Measurements from ENCODE around the gene FNDC3B.

Gene FNDC3B

DNA sequence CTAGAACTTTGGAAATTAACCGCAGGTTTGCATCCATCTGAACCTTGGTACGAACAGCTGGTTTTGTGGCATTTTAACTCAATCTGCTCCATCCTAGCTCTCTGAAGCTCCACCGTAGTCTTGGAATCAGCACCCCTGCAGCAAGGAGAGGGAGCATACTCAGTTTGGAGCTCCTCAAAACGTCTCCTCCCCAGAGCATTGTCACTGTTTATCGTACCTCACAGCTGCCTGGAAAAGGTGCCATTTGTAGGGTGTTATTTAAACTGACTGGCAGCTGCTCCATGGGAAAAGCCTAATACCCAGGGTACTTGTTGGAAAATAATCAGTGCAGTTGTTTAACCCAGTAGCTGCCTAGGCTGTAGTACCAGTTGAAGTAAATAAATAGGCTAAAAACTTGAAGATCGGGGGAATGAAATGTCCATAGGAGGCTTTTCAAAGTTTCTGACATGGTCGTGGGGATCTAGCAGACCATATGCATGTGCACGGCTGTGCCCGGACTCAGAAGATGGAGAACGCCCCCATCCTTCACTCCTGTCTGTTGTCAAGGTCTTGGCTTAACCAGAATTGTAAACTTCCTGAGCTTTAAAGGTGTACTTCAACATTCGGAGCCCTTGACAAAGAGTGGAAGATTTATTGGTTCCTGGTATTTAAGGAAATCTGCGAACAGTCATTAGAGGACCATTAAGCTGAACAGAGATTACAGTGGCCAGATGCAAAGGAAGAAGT is 365.0 kb downstream of the FNDC3B start:
- Histone ChIP-seq H3K9me3 (ENCODE audit: control insufficient read depth in 1 of 2, low read length in 2 of 2) (no peaks in the 10 kb centered on the region), H3K27me3 (ENCODE audit: control insufficient read depth in 1 of 2, insufficient read depth in 2 of 2, low read length in 2 of 2) (no peaks in the 10 kb centered on the region), H3K27ac (ENCODE audit: low read depth, low read length) (no peak overlapping the region), H3K4me1 (ENCODE audit: control insufficient read depth in 1 of 2, insufficient read depth in 2 of 2, low read length in 2 of 2) (no peaks in the 10 kb centered on the region), H3K4me3 (ENCODE audit: low read depth in 1 of 2, low read length in 2 of 2) (no peak overlapping the region), H3K36me3 (ENCODE audit: control insufficient read depth in 1 of 2, insufficient read depth in 2 of 2, low read length in 2 of 2) (peaks cover 0 to 2% of the 10 kb centered on the region in 2 donors), H3K9ac (ENCODE audit: low read depth in 1 of 2, low read length in 2 of 2) (no peak overlapping the region)

DNA sequence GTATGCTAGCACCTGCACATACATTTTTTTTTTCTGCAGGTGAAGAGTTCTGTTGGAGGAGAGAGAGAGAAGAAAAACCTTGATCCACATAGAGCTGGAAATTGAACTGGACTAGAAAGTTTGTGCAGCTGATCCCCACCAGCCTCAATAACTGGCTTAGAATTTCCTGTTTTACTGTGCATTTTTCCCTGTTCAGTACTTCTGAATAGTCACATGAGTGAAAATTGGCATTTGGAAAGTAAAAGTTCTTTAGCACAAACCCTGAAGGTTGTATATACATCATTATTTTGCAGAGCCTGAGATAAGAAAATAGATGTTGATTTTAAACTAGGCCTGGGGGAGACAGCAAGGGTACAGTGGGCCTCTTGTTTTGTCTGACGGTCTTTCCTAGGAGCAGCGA is 366.5 kb downstream of the FNDC3B start:
- no peak overlapping the region for H3K27ac ChIP-seq (ENCODE audit: low read depth, low read length)
- H3K4me1 ChIP-seq (ENCODE audit: control insufficient read depth in 1 of 2, insufficient read depth in 2 of 2, low read length in 2 of 2): no peaks in the 10 kb centered on the region
- no peak overlapping the region for H3K9ac ChIP-seq (ENCODE audit: low read depth in 1 of 2, low read length in 2 of 2)
- H3K9me3 ChIP-seq (ENCODE audit: control insufficient read depth in 1 of 2, low read length in 2 of 2): no peaks in the 10 kb centered on the region
- H3K27me3 ChIP-seq (ENCODE audit: control insufficient read depth in 1 of 2, insufficient read depth in 2 of 2, low read length in 2 of 2): no peaks in the 10 kb centered on the region
- no peak overlapping the region for H3K4me3 ChIP-seq (ENCODE audit: low read depth in 1 of 2, low read length in 2 of 2)
- H3K36me3 ChIP-seq (ENCODE audit: control insufficient read depth in 1 of 2, insufficient read depth in 2 of 2, low read length in 2 of 2): peaks cover 0 to 2% of the 10 kb centered on the region in 2 donors

DNA sequence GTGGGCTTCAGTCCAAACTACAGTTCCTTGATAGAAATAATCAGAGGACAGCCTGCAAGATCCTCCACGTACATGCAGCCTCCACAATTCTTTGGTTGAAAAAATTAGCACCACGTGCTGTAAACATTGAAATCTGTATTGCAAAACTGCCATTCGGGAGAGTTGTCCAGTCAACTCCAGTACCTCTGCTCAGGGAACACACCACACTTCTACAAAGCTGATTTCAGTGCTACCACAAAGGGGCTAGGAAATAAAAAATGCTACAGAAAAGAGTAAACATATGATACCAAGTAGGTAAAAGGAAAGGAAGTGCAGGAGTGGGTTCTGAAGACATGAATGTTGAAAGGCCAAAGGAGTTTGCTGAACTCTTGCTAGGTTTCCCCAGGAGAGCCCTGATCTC is 368.5 kb downstream of the FNDC3B start:
- Histone ChIP-seq H3K36me3 (ENCODE audit: control insufficient read depth in 1 of 2, insufficient read depth in 2 of 2, low read length in 2 of 2) (no peaks in the 10 kb centered on the region), H3K9me3 (ENCODE audit: control insufficient read depth in 1 of 2, low read length in 2 of 2) (no peaks in the 10 kb centered on the region), H3K27me3 (ENCODE audit: control insufficient read depth in 1 of 2, insufficient read depth in 2 of 2, low read length in 2 of 2) (no peaks in the 10 kb centered on the region), H3K4me1 (ENCODE audit: control insufficient read depth in 1 of 2, insufficient read depth in 2 of 2, low read length in 2 of 2) (no peaks in the 10 kb centered on the region), H3K4me3 (ENCODE audit: low read depth in 1 of 2, low read length in 2 of 2) (no peak overlapping the region), H3K27ac (ENCODE audit: low read depth, low read length) (no peak overlapping the region), H3K9ac (ENCODE audit: low read depth in 1 of 2, low read length in 2 of 2) (no peak overlapping the region)

DNA sequence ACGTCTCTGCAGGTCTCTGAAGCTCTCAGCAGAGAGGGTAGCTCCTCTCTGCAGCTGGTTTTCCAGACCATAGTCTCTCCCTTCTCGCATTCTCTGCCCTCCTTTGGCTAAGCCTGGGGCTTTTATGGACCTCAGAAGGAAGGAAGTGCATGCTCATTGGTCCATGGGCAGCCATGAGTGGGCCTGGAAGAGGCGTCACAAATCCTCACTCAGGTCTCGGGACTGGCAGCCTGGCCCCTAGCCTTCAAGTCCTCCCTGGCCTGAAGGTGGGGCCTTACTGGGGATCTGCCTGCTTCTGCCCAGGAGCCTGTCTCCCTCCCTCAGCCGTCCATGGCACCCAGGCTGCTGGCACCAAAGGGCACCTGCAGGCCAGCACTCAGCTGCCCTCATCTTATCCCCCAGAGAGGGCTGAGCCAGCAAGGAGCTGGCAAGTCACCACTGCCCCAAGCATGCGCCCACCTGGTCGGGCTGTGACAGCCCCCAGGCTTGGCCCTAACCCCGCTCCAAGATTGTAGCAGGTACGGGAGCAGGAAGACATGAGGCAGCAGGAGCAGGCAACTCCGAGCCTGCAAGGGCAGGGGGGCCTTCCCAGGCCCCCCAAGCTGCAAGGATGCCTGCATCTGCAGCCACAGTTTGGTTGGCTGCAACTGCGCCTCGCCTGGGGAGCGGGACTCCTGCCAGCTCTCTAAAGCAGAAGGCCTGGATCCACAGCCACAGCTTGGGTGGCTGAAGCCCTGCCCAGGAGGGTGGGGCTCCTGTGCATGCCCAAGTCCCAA is 371.5 kb downstream of the FNDC3B start:
- Histone ChIP-seq H3K27me3 (ENCODE audit: control insufficient read depth in 1 of 2, insufficient read depth in 2 of 2, low read length in 2 of 2) (no peaks in the 10 kb centered on the region), H3K4me1 (ENCODE audit: control insufficient read depth in 1 of 2, insufficient read depth in 2 of 2, low read length in 2 of 2) (no peaks in the 10 kb centered on the region), H3K36me3 (ENCODE audit: control insufficient read depth in 1 of 2, insufficient read depth in 2 of 2, low read length in 2 of 2) (no peaks in the 10 kb centered on the region), H3K9ac (ENCODE audit: low read depth in 1 of 2, low read length in 2 of 2) (no peak overlapping the region), H3K9me3 (ENCODE audit: control insufficient read depth in 1 of 2, low read length in 2 of 2) (no peaks in the 10 kb centered on the region), H3K4me3 (ENCODE audit: low read depth in 1 of 2, low read length in 2 of 2) (no peak overlapping the region), H3K27ac (ENCODE audit: low read depth, low read length) (no peak overlapping the region)

DNA sequence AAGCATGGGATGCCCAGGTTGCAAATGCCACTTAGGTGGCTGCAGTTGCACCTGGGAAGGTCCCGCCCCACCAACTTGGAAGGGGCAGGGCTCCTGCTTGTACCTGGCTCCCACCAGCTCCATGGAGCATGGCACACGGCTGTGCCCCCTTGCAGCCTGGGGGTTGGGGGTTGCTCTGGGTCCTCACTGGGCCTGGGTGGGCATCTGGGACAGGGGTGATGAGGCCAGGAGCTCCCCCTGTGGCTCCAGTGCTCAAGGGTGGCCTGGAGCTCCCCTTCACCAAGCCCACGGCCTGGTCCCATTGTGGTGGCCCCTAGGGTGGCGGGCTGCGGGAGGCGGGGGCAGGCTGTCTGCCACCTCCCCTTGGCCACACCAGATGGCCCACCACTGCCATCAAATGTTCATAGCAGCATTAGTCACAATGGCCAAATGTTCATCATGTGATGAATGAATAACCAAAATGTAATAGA is 372.1 kb downstream of the FNDC3B start:
- H3K4me3 ChIP-seq (ENCODE audit: low read depth in 1 of 2, low read length in 2 of 2): no peak overlapping the region
- no peaks in the 10 kb centered on the region for H3K36me3 ChIP-seq (ENCODE audit: control insufficient read depth in 1 of 2, insufficient read depth in 2 of 2, low read length in 2 of 2)
- H3K9me3 ChIP-seq (ENCODE audit: control insufficient read depth in 1 of 2, low read length in 2 of 2): no peaks in the 10 kb centered on the region
- H3K27me3 ChIP-seq (ENCODE audit: control insufficient read depth in 1 of 2, insufficient read depth in 2 of 2, low read length in 2 of 2): no peaks in the 10 kb centered on the region
- H3K27ac ChIP-seq (ENCODE audit: low read depth, low read length): no peak overlapping the region
- no peaks in the 10 kb centered on the region for H3K4me1 ChIP-seq (ENCODE audit: control insufficient read depth in 1 of 2, insufficient read depth in 2 of 2, low read length in 2 of 2)
- H3K9ac ChIP-seq (ENCODE audit: low read depth in 1 of 2, low read length in 2 of 2): no peak overlapping the region

DNA sequence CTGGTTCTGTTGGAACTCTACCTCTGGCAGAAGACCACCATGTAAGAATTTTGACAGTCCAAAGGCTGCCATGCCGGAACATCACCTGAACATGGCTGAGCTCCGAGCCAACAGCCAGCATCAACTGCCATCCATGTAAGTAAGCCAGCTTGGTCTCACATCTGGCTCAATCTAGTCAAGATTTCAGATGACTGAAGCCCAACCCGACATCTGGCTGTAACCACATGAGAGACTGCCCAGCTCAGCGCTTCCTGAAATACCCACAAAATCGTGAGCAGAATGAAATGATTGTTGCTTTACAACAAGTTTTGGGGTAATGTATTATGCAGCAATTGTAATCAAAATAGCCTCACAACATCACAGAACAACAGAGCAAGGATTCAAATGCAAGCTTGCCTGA is 375.9 kb downstream of the FNDC3B start:
- no peaks in the 10 kb centered on the region for H3K4me1 ChIP-seq (ENCODE audit: control insufficient read depth in 1 of 2, insufficient read depth in 2 of 2, low read length in 2 of 2)
- H3K27me3 ChIP-seq (ENCODE audit: control insufficient read depth in 1 of 2, insufficient read depth in 2 of 2, low read length in 2 of 2): peaks cover 0 to 5% of the 10 kb centered on the region in 2 donors
- H3K27ac ChIP-seq (ENCODE audit: low read depth, low read length): no peak overlapping the region
- H3K36me3 ChIP-seq (ENCODE audit: control insufficient read depth in 1 of 2, insufficient read depth in 2 of 2, low read length in 2 of 2): no peaks in the 10 kb centered on the region
- no peak overlapping the region for H3K9ac ChIP-seq (ENCODE audit: low read depth in 1 of 2, low read length in 2 of 2)
- H3K4me3 ChIP-seq (ENCODE audit: low read depth in 1 of 2, low read length in 2 of 2): no peak overlapping the region
- H3K9me3 ChIP-seq (ENCODE audit: control insufficient read depth in 1 of 2, low read length in 2 of 2): no peaks in the 10 kb centered on the region

DNA sequence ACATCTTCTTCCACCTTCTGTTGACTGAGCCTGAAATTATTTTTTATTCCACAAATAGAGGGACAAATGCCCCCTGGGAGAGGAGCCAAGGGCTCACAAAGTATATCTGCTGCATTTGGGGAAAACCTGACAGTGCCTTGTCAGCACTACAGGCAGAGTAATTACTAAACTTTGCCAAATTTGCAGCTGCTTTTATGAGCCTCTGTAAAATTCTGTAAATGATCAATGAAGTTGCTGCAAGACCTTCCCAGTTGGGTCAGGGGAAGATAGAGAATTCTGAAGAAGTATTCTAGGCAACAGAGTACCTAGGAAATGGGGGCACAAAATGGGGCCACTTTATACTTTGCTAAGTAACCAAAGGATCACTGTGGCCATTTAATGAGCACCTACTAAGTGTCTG is 398.3 kb downstream of the FNDC3B start:
- Histone ChIP-seq H3K4me3 (ENCODE audit: low read depth in 1 of 2, low read length in 2 of 2) (no peak overlapping the region), H3K27me3 (ENCODE audit: control insufficient read depth in 1 of 2, insufficient read depth in 2 of 2, low read length in 2 of 2) (peaks cover 4 to 12% of the 10 kb centered on the region in 2 donors), H3K4me1 (ENCODE audit: control insufficient read depth in 1 of 2, insufficient read depth in 2 of 2, low read length in 2 of 2) (no peaks in the 10 kb centered on the region), H3K27ac (ENCODE audit: low read depth, low read length) (no peak overlapping the region), H3K9ac (ENCODE audit: low read depth in 1 of 2, low read length in 2 of 2) (no peak overlapping the region), H3K36me3 (ENCODE audit: control insufficient read depth in 1 of 2, insufficient read depth in 2 of 2, low read length in 2 of 2) (no peaks in the 10 kb centered on the region), H3K9me3 (ENCODE audit: control insufficient read depth in 1 of 2, low read length in 2 of 2) (peaks cover 0 to under 1% of the 10 kb centered on the region in 2 donors)

DNA sequence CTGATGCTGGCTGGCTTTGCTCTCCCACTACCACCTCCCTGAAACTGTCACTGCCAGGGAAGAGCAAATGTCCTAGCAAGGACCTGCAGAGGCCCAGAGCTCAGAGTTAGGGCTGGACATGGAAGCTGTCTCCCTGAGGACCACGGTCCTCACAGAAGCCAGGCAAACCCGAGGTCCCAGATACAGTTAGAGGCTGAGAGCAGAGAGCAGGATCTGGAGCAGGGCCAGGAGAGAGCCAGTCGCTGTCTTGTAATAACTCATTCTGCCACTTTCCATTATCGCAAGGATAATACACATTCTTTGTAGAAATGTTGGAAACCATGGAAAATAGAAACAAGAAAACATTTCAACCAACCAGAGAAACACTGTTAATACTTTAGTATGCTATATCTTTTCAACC is 398.8 kb downstream of the FNDC3B start:
- Histone ChIP-seq H3K27me3 (ENCODE audit: control insufficient read depth in 1 of 2, insufficient read depth in 2 of 2, low read length in 2 of 2) (peaks cover 4 to 12% of the 10 kb centered on the region in 2 donors), H3K4me1 (ENCODE audit: control insufficient read depth in 1 of 2, insufficient read depth in 2 of 2, low read length in 2 of 2) (no peaks in the 10 kb centered on the region), H3K36me3 (ENCODE audit: control insufficient read depth in 1 of 2, insufficient read depth in 2 of 2, low read length in 2 of 2) (no peaks in the 10 kb centered on the region), H3K27ac (ENCODE audit: low read depth, low read length) (no peak overlapping the region), H3K4me3 (ENCODE audit: low read depth in 1 of 2, low read length in 2 of 2) (no peak overlapping the region), H3K9me3 (ENCODE audit: control insufficient read depth in 1 of 2, low read length in 2 of 2) (no peaks in the 10 kb centered on the region), H3K9ac (ENCODE audit: low read depth in 1 of 2, low read length in 2 of 2) (no peak overlapping the region)

DNA sequence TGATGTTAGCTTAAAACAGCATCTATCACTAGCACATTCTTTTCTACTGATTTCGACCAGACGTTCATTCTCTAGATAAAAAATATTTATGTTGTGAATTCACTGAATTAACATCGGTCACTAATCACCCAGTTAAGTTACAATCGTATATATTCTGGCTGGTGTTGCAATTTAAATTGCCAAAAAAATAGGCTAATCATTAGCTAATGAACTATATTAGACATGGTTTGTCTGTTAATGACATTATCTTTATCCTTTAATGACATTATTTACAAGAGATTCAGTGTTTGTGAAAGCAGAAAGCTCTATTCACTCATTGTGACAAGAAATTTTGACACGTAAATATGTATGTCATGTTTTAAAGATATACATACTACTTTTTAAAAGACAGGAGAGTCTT is 402.2 kb downstream of the FNDC3B start:
- Histone ChIP-seq H3K27ac (ENCODE audit: low read depth, low read length) (no peak overlapping the region), H3K4me1 (ENCODE audit: control insufficient read depth in 1 of 2, insufficient read depth in 2 of 2, low read length in 2 of 2) (no peaks in the 10 kb centered on the region), H3K4me3 (ENCODE audit: low read depth in 1 of 2, low read length in 2 of 2) (no peak overlapping the region), H3K36me3 (ENCODE audit: control insufficient read depth in 1 of 2, insufficient read depth in 2 of 2, low read length in 2 of 2) (no peaks in the 10 kb centered on the region), H3K9ac (ENCODE audit: low read depth in 1 of 2, low read length in 2 of 2) (no peak overlapping the region), H3K27me3 (ENCODE audit: control insufficient read depth in 1 of 2, insufficient read depth in 2 of 2, low read length in 2 of 2) (peaks cover 10 to 30% of the 10 kb centered on the region in 2 donors), H3K9me3 (ENCODE audit: control insufficient read depth in 1 of 2, low read length in 2 of 2) (no peaks in the 10 kb centered on the region)

DNA sequence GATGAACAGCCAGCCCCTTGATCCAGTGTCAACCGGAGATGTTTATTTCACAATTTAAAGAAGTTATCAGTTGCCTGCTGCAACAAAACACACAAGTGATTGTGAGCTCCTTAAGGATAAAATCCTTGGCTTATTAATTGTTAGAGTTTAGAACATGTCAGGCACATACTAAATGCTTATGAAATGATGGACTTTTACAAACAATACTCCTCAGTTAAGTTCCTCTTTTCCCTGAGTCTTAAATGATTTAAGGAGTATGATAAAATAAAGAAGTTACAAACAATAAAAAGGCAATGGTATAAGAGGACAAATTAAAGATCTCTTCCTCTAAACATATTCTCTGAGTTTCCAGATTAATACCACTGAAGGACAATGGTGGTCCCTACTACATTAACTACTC is 403.2 kb downstream of the FNDC3B start:
- Histone ChIP-seq H3K9ac (ENCODE audit: low read depth in 1 of 2, low read length in 2 of 2) (no peak overlapping the region), H3K27me3 (ENCODE audit: control insufficient read depth in 1 of 2, insufficient read depth in 2 of 2, low read length in 2 of 2) (peaks cover 20 to 40% of the 10 kb centered on the region in 2 donors), H3K27ac (ENCODE audit: low read depth, low read length) (no peak overlapping the region), H3K4me1 (ENCODE audit: control insufficient read depth in 1 of 2, insufficient read depth in 2 of 2, low read length in 2 of 2) (no peaks in the 10 kb centered on the region), H3K4me3 (ENCODE audit: low read depth in 1 of 2, low read length in 2 of 2) (no peak overlapping the region), H3K9me3 (ENCODE audit: control insufficient read depth in 1 of 2, low read length in 2 of 2) (no peaks in the 10 kb centered on the region), H3K36me3 (ENCODE audit: control insufficient read depth in 1 of 2, insufficient read depth in 2 of 2, low read length in 2 of 2) (no peaks in the 10 kb centered on the region)

Measured in duodenal mucosa (tissue), 2 donors.